SK-N-SH (cell line): ENCODE results near the gene SOX30. TPM values are rescaled to one million over a fixed set of nuclear protein-coding genes. Genes with fewer than 3 reads are reported as not detected.
"Not testable (repeated sequence)": the region's sequence is repeated elsewhere in the genome, so short reads cannot be mapped to it uniquely, and the experiment has no call there.

ENCODE experiments used
- CTCF ChIA-PET: fragments of 300-600, 350-600 bp; formaldehyde crosslinking; extraction: SDS; loops from one replicate; lab custom pipeline; 2021; lab: Yijun Ruan, JAX
- POLR2A ChIA-PET: fragments of 350-600 bp; sonication (Branson Sonifier 250); formaldehyde crosslinking; extraction: SDS; loops from one replicate; lab custom pipeline; 2020; ENCODE audit warnings: antibody characterized with exemption, inconsistent platforms; lab: Yijun Ruan, JAX
- DNase-seq: peaks from one replicate; pipeline ENCODE4 v3.0.0; 2012
- H2AFZ ChIP-seq: fragments of 200-600 bp; sonication (generic); 2 replicates; pipeline ENCODE4 v1.8.1; 2016; ENCODE audit warnings: antibody characterized with exemption, mild to moderate bottlenecking, low read depth
- H3F3A ChIP-seq: fragments of 200-600 bp; sonication (generic); replicated peaks from 2 replicates; pipeline ENCODE3; 2016; ENCODE audit warnings: antibody characterized with exemption, mild to moderate bottlenecking; ENCODE audit not compliant: insufficient read depth
- H3K27ac ChIP-seq, 2 experiments: fragments of 200-500 bp in 1 of 2; fragments of 200-600 bp in 1 of 2; sonication (Bioruptor generic) in 1 of 2; sonication (generic), shearing (Covaris generic) in 1 of 2; 2 replicates each; pipeline versions ENCODE4 v1.5.1 to v1.6.1; 2014 to 2016; ENCODE audit warnings: low read depth in 2 of 2, inconsistent platforms in 1 of 2, low read length in 1 of 2, mild to moderate bottlenecking in 1 of 2, mixed read lengths in 1 of 2
- H3K27me3 ChIP-seq: fragments of 200-600 bp; sonication (generic), shearing (Covaris generic); 2 replicates; pipeline ENCODE4 v1.6.1; 2016; ENCODE audit warnings: mixed run types; ENCODE audit not compliant: insufficient read depth
- H3K36me3 ChIP-seq, 2 experiments: fragments of 200-500 bp in 1 of 2; fragments of 200-600 bp in 1 of 2; sonication (Bioruptor generic) in 1 of 2; sonication (generic) in 1 of 2; replicated peaks in 1 of 2; 2 replicates each; pipeline versions ENCODE3 to v1.5.1; 2014 to 2016; ENCODE audit warnings: low read length in 1 of 2, mild to moderate bottlenecking in 1 of 2; ENCODE audit not compliant: insufficient read depth in 2 of 2, control insufficient read depth in 1 of 2
- H3K4me1 ChIP-seq, 2 experiments: fragments of 200-500 bp in 1 of 2; fragments of 200-600 bp in 1 of 2; sonication (Bioruptor generic) in 1 of 2; sonication (generic), shearing (Covaris generic) in 1 of 2; 2 replicates each; pipeline versions ENCODE4 v1.5.1 to v1.6.1; 2014 to 2016; ENCODE audit warnings: low read depth in 1 of 2, low read length in 1 of 2, mixed run types in 1 of 2; ENCODE audit not compliant: insufficient read depth in 2 of 2, control insufficient read depth in 1 of 2
- H3K4me2 ChIP-seq: fragments of 200-600 bp; sonication (generic), shearing (Covaris generic); 2 replicates; pipeline ENCODE4 v1.6.1; 2017; ENCODE audit warnings: mixed run types
- H3K4me3 ChIP-seq, 2 experiments: fragments of 200-500 bp in 1 of 2; fragments of 200-600 bp in 1 of 2; sonication (Bioruptor generic) in 1 of 2; sonication (generic), shearing (Covaris generic) in 1 of 2; 2 replicates each; pipeline versions ENCODE4 v1.5.1 to v1.8.1; 2014 to 2016; ENCODE audit warnings: low read depth in 2 of 2, inconsistent platforms in 1 of 2, low read length in 1 of 2, mild to moderate bottlenecking in 1 of 2, mixed read lengths in 1 of 2, moderate library complexity in 1 of 2
- H3K79me2 ChIP-seq: fragments of 200-600 bp; sonication (generic); 2 replicates; pipeline ENCODE4 v1.8.1; 2017; ENCODE audit warnings: mild to moderate bottlenecking; ENCODE audit not compliant: insufficient read depth
- H3K9ac ChIP-seq: fragments of 200-600 bp; sonication (generic); 2 replicates; pipeline ENCODE4 v1.6.1; 2017; ENCODE audit warnings: mixed run types
- H3K9me2 ChIP-seq: fragments of 200-600 bp; sonication (generic); 2 replicates; pipeline ENCODE4 v1.6.1; 2017; ENCODE audit warnings: mixed run types
- H3K9me3 ChIP-seq: fragments of 200-600 bp; sonication (generic); 2 replicates; pipeline ENCODE4 v1.6.1; 2017; ENCODE audit warnings: mixed run types, mild to moderate bottlenecking, moderate library complexity
- H4K20me1 ChIP-seq: fragments of 200-600 bp; sonication (generic); 2 replicates; pipeline ENCODE4 v1.6.1; 2017; ENCODE audit warnings: mild to moderate bottlenecking, mixed run types; ENCODE audit not compliant: insufficient read depth
- CHD2 ChIP-seq: fragments of 150-350 bp; IDR thresholded peaks from 2 replicates; pipeline ENCODE4 v1.6.1; 2018; ENCODE audit warnings: low read length; ENCODE audit not compliant: partially characterized antibody
- FOSL2 ChIP-seq: IDR thresholded peaks from 2 replicates; pipeline ENCODE4 v1.4.0; 2012; ENCODE audit warnings: low read depth, mild to moderate bottlenecking, moderate library complexity, borderline replicate concordance
- FOXJ3 ChIP-seq: sonication (generic); formaldehyde crosslinking; IDR thresholded peaks from 2 replicates; pipeline ENCODE4 v1.5.1; 2020; ENCODE audit warnings: mild to moderate bottlenecking, missing genetic modification reagents
- GABPA ChIP-seq: IDR thresholded peaks from 2 replicates; pipeline ENCODE4 v1.4.0; 2012; ENCODE audit warnings: low read depth, mild to moderate bottlenecking
- GATA2 ChIP-seq: sonication (generic); formaldehyde crosslinking; IDR thresholded peaks from 2 replicates; pipeline ENCODE4 v1.5.0; 2020; ENCODE audit warnings: mild to moderate bottlenecking, missing genetic modification reagents
- JUND ChIP-seq: IDR thresholded peaks from 2 replicates; pipeline ENCODE4 v1.4.0; 2012
- MXI1 ChIP-seq: IDR thresholded peaks from 2 replicates; pipeline ENCODE4 v1.6.1; 2012; ENCODE audit warnings: mild to moderate bottlenecking, low read depth, low read length, improper control_type of control experiment
- RFX5 ChIP-seq: IDR thresholded peaks from 2 replicates; pipeline ENCODE4 v1.6.1; 2012; ENCODE audit warnings: mild to moderate bottlenecking, improper control_type of control experiment, low read length
- RXRA ChIP-seq: IDR thresholded peaks from 2 replicates; pipeline ENCODE4 v1.4.0; 2012; ENCODE audit warnings: low read depth, mild to moderate bottlenecking, borderline replicate concordance
- TCF12 ChIP-seq: IDR thresholded peaks from 2 replicates; pipeline ENCODE4 v1.4.0; 2012
- WGBS: methylation state at CpG from one replicate; pipeline ENCODE4 v1.1.6; 2017; ENCODE audit warnings: low lambda C conversion rate; 5-methylcytosine and 5-hydroxymethylcytosine counted together
- polyA plus RNA-seq, 3 experiments: library from polyadenylated mRNA; depleted of rRNA; stranded (reverse); fragments of >200 nt; gene quantifications; 2 replicates each; pipeline ENCODE4 v1.2.3, GENCODE V29; 2012
- TF ChIP-seq, protein P1 (sequence below): fragments of 150-350 bp; IDR thresholded peaks from 2 replicates; pipeline ENCODE4 v1.6.1; 2016; ENCODE audit warnings: mild to moderate bottlenecking, low read depth, low read length
- TF ChIP-seq, protein P2 (sequence below): IDR thresholded peaks from 2 replicates; pipeline ENCODE4 v1.4.0; 2012; ENCODE audit warnings: low read depth
- TF ChIP-seq, protein P3 (sequence below): IDR thresholded peaks from 2 replicates; pipeline ENCODE4 v1.4.0; 2012; ENCODE audit warnings: low read depth, borderline replicate concordance
- TF ChIP-seq, protein P4 (sequence below): IDR thresholded peaks from 2 replicates; pipeline ENCODE4; 2012
- TF ChIP-seq, protein P5 (sequence below): IDR thresholded peaks from 2 replicates; pipeline ENCODE4 v1.6.1; 2012; ENCODE audit warnings: mild to moderate bottlenecking, low read depth, low read length, moderate library complexity

SOX30 gene
- polyA plus RNA-seq, 1 of the 3 experiments (the other 2 are of a cell fraction) = 0.13 TPM

DNA sequence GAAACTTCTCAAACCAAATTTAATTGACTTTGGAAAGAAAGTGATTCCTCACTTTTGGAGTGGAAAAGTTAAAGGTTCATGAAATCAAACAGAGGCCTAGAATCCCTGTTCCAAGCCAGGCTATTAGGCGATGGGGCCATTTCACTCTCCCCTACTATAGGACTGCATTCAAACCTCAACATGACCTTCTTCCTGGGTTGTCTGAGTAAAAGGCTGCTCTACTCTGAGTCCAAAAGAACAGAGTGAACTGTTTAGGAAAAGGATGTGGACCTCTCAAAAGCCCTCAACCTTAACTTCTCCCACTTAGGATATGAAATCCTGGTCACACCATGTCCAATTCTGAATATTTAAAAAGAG lies 34.9 kb upstream of the SOX30 start:
- H2AFZ ChIP-seq = no peak overlapping the region
- CTCF ChIA-PET = no interaction called here
- no peaks in the 10 kb centered on the region for H3K9me3 ChIP-seq
- H3K36me3 ChIP-seq = no peaks in the 10 kb centered on the region
- H3K4me2 ChIP-seq = no peak overlapping the region
- WGBS = 90% methylated on average over 1 of the region's 1 CpG
- H3K27me3 ChIP-seq = no peaks in the 10 kb centered on the region
- H4K20me1 ChIP-seq = no peaks in the 10 kb centered on the region
- POLR2A ChIA-PET = no interaction called here
- H3K4me3 ChIP-seq = no peak overlapping the region
- no peak overlapping the region for H3K9ac ChIP-seq
- no peaks in the 10 kb centered on the region for H3F3A ChIP-seq
- H3K27ac ChIP-seq = no peak overlapping the region
- no peaks in the 10 kb centered on the region for H3K9me2 ChIP-seq
- no peak for DNase-seq
- H3K79me2 ChIP-seq = no peaks in the 10 kb centered on the region
- TF ChIP-seq, protein P1, sequence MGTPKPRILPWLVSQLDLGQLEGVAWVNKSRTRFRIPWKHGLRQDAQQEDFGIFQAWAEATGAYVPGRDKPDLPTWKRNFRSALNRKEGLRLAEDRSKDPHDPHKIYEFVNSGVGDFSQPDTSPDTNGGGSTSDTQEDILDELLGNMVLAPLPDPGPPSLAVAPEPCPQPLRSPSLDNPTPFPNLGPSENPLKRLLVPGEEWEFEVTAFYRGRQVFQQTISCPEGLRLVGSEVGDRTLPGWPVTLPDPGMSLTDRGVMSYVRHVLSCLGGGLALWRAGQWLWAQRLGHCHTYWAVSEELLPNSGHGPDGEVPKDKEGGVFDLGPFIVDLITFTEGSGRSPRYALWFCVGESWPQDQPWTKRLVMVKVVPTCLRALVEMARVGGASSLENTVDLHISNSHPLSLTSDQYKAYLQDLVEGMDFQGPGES = no peak
- no peak for TF ChIP-seq MXI1
- no peak for TF ChIP-seq FOSL2
- TF ChIP-seq, protein P2, sequence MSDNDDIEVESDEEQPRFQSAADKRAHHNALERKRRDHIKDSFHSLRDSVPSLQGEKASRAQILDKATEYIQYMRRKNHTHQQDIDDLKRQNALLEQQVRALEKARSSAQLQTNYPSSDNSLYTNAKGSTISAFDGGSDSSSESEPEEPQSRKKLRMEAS = no peak
- no peak for TF ChIP-seq JUND
- no peak for TF ChIP-seq RFX5
- no peak for TF ChIP-seq CHD2
- TF ChIP-seq TCF12 = no peak
- TF ChIP-seq, protein P3, sequence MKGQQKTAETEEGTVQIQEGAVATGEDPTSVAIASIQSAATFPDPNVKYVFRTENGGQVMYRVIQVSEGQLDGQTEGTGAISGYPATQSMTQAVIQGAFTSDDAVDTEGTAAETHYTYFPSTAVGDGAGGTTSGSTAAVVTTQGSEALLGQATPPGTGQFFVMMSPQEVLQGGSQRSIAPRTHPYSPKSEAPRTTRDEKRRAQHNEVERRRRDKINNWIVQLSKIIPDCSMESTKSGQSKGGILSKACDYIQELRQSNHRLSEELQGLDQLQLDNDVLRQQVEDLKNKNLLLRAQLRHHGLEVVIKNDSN = no peak
- H3K4me1 ChIP-seq = no peaks in the 10 kb centered on the region

DNA sequence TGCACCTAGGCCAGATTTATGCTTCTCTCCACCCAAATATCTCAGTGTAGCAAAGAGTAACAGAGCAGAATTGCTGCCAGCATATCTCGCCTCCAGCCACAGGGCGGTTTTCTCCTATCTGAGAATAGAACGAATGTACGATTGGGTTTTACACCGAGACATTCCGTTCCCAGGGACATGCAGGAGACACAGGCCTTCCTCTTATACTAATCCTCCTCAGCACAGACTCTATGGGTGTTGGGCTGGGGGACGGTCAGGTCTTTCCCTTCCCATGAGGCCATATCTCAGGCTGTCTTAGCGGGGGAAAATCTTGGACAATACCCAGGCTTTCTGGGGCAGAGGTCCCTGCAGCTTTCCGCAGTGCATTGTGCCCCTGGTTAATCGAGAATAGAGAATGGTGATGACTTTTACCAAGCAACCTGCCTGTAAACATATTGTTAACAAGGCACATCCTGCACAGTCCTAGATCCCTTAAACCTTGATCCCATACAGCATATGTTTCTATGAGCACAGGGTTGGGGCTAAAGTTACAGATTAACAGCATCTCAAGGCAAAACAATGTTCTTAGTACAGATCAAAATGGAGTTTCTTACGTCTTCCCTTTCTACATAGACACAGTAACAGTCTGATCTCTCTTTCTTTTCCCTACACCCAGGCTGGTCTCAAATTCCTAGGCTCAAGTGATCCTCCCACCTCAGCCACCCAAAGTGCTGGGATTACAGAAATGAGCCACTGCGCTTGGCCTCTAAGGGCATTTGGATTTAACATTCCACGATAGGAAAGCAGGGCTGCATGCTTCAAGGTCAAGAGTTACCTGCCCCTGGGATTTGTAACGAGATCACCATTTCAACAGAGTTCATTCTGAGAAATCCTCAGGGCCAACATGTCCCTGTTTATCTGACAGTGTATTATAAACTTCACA lies 34.3 kb upstream of the SOX30 start:
- 92% methylated on average over 10 of the region's 14 CpGs for WGBS
- CTCF ChIA-PET, H2AFZ ChIP-seq, H3K4me3 ChIP-seq, H3K27ac ChIP-seq, DNase-seq, H4K20me1 ChIP-seq, H3K9me3 ChIP-seq, H3K4me2 ChIP-seq, H3F3A ChIP-seq, H3K27me3 ChIP-seq, H3K79me2 ChIP-seq, H3K9ac ChIP-seq, POLR2A ChIA-PET, H3K4me1 ChIP-seq, H3K9me2 ChIP-seq, H3K36me3 ChIP-seq: not testable (repeated sequence)

DNA sequence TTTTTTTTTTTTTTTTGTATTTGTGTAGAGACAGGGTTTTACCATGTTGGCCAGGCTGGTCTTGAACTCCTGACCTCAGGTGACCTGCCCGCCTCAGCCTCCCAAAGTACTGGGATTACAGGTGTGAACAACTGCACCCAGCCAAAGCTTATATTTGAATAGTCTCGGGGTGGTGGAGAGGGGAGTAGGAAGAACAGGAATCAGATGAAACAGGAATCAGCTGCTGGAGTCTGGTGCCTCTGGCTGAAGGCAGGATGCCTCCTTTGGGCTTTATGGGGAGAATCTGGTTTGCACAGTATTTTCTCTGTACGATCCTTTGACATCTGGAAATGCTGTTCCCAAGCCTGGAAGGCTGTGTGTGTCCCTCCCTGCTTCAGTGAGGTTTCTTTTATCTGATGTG lies 30.0 kb upstream of the SOX30 start:
- Histone ChIP-seq H4K20me1 (no peaks in the 10 kb centered on the region), H3F3A (no peaks in the 10 kb centered on the region), H3K4me2 (no peak overlapping the region), H3K27ac (no peak overlapping the region), H3K9me3 (no peaks in the 10 kb centered on the region), H3K36me3 (no peaks in the 10 kb centered on the region), H3K4me3 (no peak overlapping the region), H3K9ac (no peak overlapping the region), H2AFZ (no peak overlapping the region), H3K4me1 (no peaks in the 10 kb centered on the region), H3K79me2 (no peaks in the 10 kb centered on the region), H3K9me2 (no peaks in the 10 kb centered on the region), H3K27me3 (no peaks in the 10 kb centered on the region)
- no peak for DNase-seq
- 51% methylated on average over 3 of the region's 3 CpGs for WGBS
- POLR2A ChIA-PET = interaction anchor here (0.6 kb wide), 1 partner anchor 33 kb away, joined by 3 read pairs; no protein-coding TSS in a partner anchor
- CTCF ChIA-PET = interaction anchor here (1.5 kb wide), 1 partner anchor 13 kb away, joined by 3 read pairs; no protein-coding TSS in a partner anchor
- TF ChIP-seq, protein P4, sequence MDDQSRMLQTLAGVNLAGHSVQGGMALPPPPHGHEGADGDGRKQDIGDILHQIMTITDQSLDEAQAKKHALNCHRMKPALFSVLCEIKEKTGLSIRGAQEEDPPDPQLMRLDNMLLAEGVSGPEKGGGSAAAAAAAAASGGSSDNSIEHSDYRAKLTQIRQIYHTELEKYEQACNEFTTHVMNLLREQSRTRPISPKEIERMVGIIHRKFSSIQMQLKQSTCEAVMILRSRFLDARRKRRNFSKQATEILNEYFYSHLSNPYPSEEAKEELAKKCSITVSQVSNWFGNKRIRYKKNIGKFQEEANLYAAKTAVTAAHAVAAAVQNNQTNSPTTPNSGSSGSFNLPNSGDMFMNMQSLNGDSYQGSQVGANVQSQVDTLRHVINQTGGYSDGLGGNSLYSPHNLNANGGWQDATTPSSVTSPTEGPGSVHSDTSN = no peak
- TF ChIP-seq RXRA (no peak), FOSL2 (no peak), GABPA (no peak), GATA2 (CRISPR knock-in tag) (no peak), FOXJ3 (no peak), TCF12 (no peak)
- TF ChIP-seq, protein P5, sequence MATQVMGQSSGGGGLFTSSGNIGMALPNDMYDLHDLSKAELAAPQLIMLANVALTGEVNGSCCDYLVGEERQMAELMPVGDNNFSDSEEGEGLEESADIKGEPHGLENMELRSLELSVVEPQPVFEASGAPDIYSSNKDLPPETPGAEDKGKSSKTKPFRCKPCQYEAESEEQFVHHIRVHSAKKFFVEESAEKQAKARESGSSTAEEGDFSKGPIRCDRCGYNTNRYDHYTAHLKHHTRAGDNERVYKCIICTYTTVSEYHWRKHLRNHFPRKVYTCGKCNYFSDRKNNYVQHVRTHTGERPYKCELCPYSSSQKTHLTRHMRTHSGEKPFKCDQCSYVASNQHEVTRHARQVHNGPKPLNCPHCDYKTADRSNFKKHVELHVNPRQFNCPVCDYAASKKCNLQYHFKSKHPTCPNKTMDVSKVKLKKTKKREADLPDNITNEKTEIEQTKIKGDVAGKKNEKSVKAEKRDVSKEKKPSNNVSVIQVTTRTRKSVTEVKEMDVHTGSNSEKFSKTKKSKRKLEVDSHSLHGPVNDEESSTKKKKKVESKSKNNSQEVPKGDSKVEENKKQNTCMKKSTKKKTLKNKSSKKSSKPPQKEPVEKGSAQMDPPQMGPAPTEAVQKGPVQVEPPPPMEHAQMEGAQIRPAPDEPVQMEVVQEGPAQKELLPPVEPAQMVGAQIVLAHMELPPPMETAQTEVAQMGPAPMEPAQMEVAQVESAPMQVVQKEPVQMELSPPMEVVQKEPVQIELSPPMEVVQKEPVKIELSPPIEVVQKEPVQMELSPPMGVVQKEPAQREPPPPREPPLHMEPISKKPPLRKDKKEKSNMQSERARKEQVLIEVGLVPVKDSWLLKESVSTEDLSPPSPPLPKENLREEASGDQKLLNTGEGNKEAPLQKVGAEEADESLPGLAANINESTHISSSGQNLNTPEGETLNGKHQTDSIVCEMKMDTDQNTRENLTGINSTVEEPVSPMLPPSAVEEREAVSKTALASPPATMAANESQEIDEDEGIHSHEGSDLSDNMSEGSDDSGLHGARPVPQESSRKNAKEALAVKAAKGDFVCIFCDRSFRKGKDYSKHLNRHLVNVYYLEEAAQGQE = no peak
